Measurements from ENCODE around the gene HOXC9.

- TF ChIP-seq, protein P1, sequence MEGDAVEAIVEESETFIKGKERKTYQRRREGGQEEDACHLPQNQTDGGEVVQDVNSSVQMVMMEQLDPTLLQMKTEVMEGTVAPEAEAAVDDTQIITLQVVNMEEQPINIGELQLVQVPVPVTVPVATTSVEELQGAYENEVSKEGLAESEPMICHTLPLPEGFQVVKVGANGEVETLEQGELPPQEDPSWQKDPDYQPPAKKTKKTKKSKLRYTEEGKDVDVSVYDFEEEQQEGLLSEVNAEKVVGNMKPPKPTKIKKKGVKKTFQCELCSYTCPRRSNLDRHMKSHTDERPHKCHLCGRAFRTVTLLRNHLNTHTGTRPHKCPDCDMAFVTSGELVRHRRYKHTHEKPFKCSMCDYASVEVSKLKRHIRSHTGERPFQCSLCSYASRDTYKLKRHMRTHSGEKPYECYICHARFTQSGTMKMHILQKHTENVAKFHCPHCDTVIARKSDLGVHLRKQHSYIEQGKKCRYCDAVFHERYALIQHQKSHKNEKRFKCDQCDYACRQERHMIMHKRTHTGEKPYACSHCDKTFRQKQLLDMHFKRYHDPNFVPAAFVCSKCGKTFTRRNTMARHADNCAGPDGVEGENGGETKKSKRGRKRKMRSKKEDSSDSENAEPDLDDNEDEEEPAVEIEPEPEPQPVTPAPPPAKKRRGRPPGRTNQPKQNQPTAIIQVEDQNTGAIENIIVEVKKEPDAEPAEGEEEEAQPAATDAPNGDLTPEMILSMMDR (IDR thresholded peaks at IDR 0.05), result no peak
- no peak for TF ChIP-seq POLR2A (IDR thresholded peaks at IDR 0.05)
These were observed 43.3 kb downstream of the HOXC9 start for GRCh38 chr12:54042970-54043853.
